Mesothelial cell of epicardium (in vitro differentiated cells): Measurements from ENCODE around the gene KCTD4. TPM values are rescaled to one million over a fixed set of nuclear protein-coding genes. Genes with fewer than 3 reads are reported as not detected.
"Not testable (repeated sequence)": the region's sequence is repeated elsewhere in the genome, so short reads cannot be mapped to it uniquely, and the experiment has no call there.

Experiments
- DNase-seq, 2 experiments: peaks; one replicate each; pipeline ENCODE4 v3.0.0; 2021; ENCODE audit warnings: low spot score in 2 of 2; ENCODE audit not compliant: unreplicated experiment in 2 of 2
- H3K27ac Mint-ChIP-seq: 2 replicates; pipeline ENCODE4 v1.8.0; 2021; ENCODE audit warnings: mixed read lengths
- H3K27me3 Mint-ChIP-seq: 2 replicates; pipeline ENCODE4 v1.8.0; 2021; ENCODE audit warnings: low read depth, mixed read lengths
- H3K36me3 Mint-ChIP-seq: 2 replicates; pipeline ENCODE4 v1.8.0; 2021; ENCODE audit warnings: mixed read lengths
- H3K4me1 Mint-ChIP-seq: 2 replicates; pipeline ENCODE4 v1.8.0; 2021; ENCODE audit warnings: mixed read lengths
- H3K4me3 Mint-ChIP-seq: 2 replicates; pipeline ENCODE4 v1.8.0; 2021; ENCODE audit warnings: mild to moderate bottlenecking, moderate library complexity, mixed read lengths
- H3K9me3 Mint-ChIP-seq: 2 replicates; pipeline ENCODE4 v1.8.0; 2021; ENCODE audit warnings: mixed read lengths
- total RNA-seq: library from RNA; stranded (reverse); gene quantifications from 3 replicates; pipeline ENCODE4 v1.2.1, GENCODE V29; 2021
- TF ChIP-seq, protein P1 (sequence below): fragments of 200-600 bp; sonication (generic); IDR thresholded peaks from one replicate; pipeline ENCODE4 v1.5.0; 2021; ENCODE audit warnings: antibody characterized with exemption; ENCODE audit not compliant: unreplicated experiment

Gene KCTD4
- not detected in 3 replicates for total RNA-seq

- H3K27ac Mint-ChIP-seq: no peak within 1 kb of the TSS
- H3K4me1 Mint-ChIP-seq: peaks cover 17% of the 10 kb centered on the region
- H3K36me3 Mint-ChIP-seq: peaks cover 10% of the 10 kb centered on the region
- TF ChIP-seq, protein P1, sequence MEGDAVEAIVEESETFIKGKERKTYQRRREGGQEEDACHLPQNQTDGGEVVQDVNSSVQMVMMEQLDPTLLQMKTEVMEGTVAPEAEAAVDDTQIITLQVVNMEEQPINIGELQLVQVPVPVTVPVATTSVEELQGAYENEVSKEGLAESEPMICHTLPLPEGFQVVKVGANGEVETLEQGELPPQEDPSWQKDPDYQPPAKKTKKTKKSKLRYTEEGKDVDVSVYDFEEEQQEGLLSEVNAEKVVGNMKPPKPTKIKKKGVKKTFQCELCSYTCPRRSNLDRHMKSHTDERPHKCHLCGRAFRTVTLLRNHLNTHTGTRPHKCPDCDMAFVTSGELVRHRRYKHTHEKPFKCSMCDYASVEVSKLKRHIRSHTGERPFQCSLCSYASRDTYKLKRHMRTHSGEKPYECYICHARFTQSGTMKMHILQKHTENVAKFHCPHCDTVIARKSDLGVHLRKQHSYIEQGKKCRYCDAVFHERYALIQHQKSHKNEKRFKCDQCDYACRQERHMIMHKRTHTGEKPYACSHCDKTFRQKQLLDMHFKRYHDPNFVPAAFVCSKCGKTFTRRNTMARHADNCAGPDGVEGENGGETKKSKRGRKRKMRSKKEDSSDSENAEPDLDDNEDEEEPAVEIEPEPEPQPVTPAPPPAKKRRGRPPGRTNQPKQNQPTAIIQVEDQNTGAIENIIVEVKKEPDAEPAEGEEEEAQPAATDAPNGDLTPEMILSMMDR: no peak
- no peak within 1 kb of the TSS for H3K4me3 Mint-ChIP-seq
- H3K27me3 Mint-ChIP-seq: no peaks in the 10 kb centered on the region
- DNase-seq: no peak
- H3K9me3 Mint-ChIP-seq: peaks cover 2% of the 10 kb centered on the region
These were observed at the start of gene KCTD4 for GRCh38 chr13:45200701-45201232. KCTD4 (minus strand) TSS chr13:45201045; CDS start chr13:45194567, 6,478 bp downstream.

GRCh38 chr13:45249662-45250061, 48.8 kb upstream of the KCTD4 start:
- Mint-ChIP-seq H3K27ac (no peak overlapping the region), H3K9me3 (no peaks in the 10 kb centered on the region), H3K4me1 (no peaks in the 10 kb centered on the region), H3K27me3 (no peaks in the 10 kb centered on the region), H3K4me3 (no peak overlapping the region), H3K36me3 (peaks cover 9% of the 10 kb centered on the region)
- TF ChIP-seq, protein P1: no peak
- no peak for DNase-seq

GRCh38 chr13:45244736-45245135, 43.9 kb upstream of the KCTD4 start:
- H3K9me3 Mint-ChIP-seq, H3K4me3 Mint-ChIP-seq, H3K36me3 Mint-ChIP-seq, H3K27ac Mint-ChIP-seq, H3K4me1 Mint-ChIP-seq, DNase-seq, H3K27me3 Mint-ChIP-seq: not testable (repeated sequence)

DNA sequence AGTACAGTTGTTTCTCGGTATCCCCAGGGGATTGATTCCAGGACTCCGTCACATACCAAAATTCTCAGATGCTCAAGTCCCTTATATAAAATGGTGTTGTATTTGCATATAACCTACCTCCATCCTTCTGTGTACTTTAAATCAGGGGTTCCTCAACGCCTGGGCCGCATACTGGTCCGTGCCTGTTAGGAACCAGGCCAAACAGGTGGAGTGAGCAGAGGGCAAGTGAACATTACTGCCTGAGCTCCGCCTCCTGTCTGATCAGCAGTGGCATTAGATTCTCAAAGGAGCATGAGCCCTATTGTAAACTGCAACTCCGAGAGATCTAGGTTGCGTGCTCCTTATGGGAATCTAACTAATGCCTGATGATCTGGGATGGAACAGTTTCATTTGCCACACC, 42.2 kb upstream of the KCTD4 start:
- Mint-ChIP-seq H3K36me3 (peaks cover 3% of the 10 kb centered on the region), H3K27ac (no peak overlapping the region), H3K4me3 (no peak overlapping the region), H3K4me1 (peaks cover 14% of the 10 kb centered on the region), H3K27me3 (no peaks in the 10 kb centered on the region), H3K9me3 (no peaks in the 10 kb centered on the region)
- TF ChIP-seq, protein P1: no peak
- DNase-seq: no peak

DNA sequence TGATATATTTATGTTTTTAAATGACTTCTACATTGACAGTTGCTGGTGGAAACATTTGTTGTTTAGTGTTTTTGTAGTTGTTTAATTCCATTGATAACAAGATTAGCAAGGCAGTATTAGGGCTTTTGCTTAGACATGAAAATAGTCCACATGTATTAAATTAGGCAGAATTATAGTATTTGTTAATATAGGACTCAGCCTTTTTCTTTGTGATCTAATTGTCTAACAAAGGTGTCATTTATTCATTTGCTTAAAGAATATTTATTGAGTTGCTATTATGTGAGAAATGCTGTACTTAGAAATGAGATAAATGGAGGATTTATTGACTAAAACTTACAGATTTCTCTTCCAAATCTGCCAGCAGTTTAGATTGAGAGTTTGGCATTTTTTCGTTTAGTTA, 41.7 kb upstream of the KCTD4 start:
- no peak for DNase-seq
- Mint-ChIP-seq H3K4me3 (no peak overlapping the region), H3K4me1 (peaks cover 14% of the 10 kb centered on the region), H3K36me3 (peaks cover 3% of the 10 kb centered on the region), H3K27ac (peak overlapping the region; percentile 70), H3K9me3 (no peaks in the 10 kb centered on the region), H3K27me3 (no peaks in the 10 kb centered on the region)
- TF ChIP-seq, protein P1: no peak

- no peak overlapping the region for H3K4me3 Mint-ChIP-seq
- TF ChIP-seq, protein P1: no peak
- peaks cover 3% of the 10 kb centered on the region for H3K36me3 Mint-ChIP-seq
- H3K27ac Mint-ChIP-seq: peak overlapping the region; percentile 70
- no peaks in the 10 kb centered on the region for H3K27me3 Mint-ChIP-seq
- no peak for DNase-seq
- peaks cover 14% of the 10 kb centered on the region for H3K4me1 Mint-ChIP-seq
- H3K9me3 Mint-ChIP-seq: no peaks in the 10 kb centered on the region
These were observed 41.2 kb upstream of the KCTD4 start for GRCh38 chr13:45242070-45242469.
